ENCODE measurements around the gene EXD1. TPM values are rescaled to one million over a fixed set of nuclear protein-coding genes. Genes with fewer than 3 reads are reported as not detected.

EXD1 gene
- total and polyA plus RNA-seq, 2 of the 13 experiments (the other 11 are each of a cell fraction or from before 2014, with no cell fraction given), result not detected

- TF ChIP-seq ZNF331 (CRISPR knock-in tag; IDR thresholded peaks at IDR 0.05) (no peak), MIER3 (CRISPR knock-in tag; IDR thresholded peaks at IDR 0.05; ENCODE audit: borderline replicate concordance) (no peak), ZNF550 (CRISPR knock-in tag; IDR thresholded peaks at IDR 0.05; ENCODE audit: borderline replicate concordance) (no peak), MIXL1 (CRISPR knock-in tag; IDR thresholded peaks at IDR 0.05) (no peak), PITX1 (CRISPR knock-in tag; IDR thresholded peaks at IDR 0.05) (no peak), SMARCC2 (IDR thresholded peaks at IDR 0.05) (no peak), TCF7 (IDR thresholded peaks at IDR 0.05; ENCODE audit: low read depth) (0 out of 2 replicates have a peak, but pooled peaks have one; percentile 4), FOXO4 (CRISPR knock-in tag; conservative IDR thresholded peaks at IDR 0.05) (no peak), CHD4 (IDR thresholded peaks at IDR 0.05; ENCODE audit: borderline replicate concordance, low read length) (no peak), ZNF333 (CRISPR knock-in tag; IDR thresholded peaks at IDR 0.05; ENCODE audit: borderline replicate concordance) (no peak), GPN1 (CRISPR knock-in tag; IDR thresholded peaks at IDR 0.05; ENCODE audit: borderline replicate concordance) (no peak), ZNF468 (CRISPR knock-in tag; IDR thresholded peaks at IDR 0.05) (no peak), DR1 (CRISPR knock-in tag; IDR thresholded peaks at IDR 0.05) (no peak), HDAC2 (CRISPR knock-in tag; IDR thresholded peaks at IDR 0.05) (no peak), SNRNP70 (IDR thresholded peaks at IDR 0.05; ENCODE audit: low read depth, low read length) (no peak), MAFK (conservative IDR thresholded peaks at IDR 0.05 in 1 of 2, IDR thresholded peaks at IDR 0.05 in 1 of 2; ENCODE audit: low read length in 2 of 2) (no peak), SRY (CRISPR knock-in tag; IDR thresholded peaks at IDR 0.05) (peak; percentile 19; the same call in 1 of the 2 replicates), ZNF784 (CRISPR knock-in tag; IDR thresholded peaks at IDR 0.05; ENCODE audit: borderline replicate concordance) (no peak), THAP7 (CRISPR knock-in tag; IDR thresholded peaks at IDR 0.05) (no peak), SMAD1 (CRISPR knock-in tag; IDR thresholded peaks at IDR 0.05; ENCODE audit: borderline replicate concordance, low read depth) (no peak), SUZ12 (IDR thresholded peaks at IDR 0.05; ENCODE audit: low read depth, low read length) (no peak), NR3C1 (CRISPR knock-in tag; IDR thresholded peaks at IDR 0.05) (no peak)
- TF ChIP-seq, protein P1, sequence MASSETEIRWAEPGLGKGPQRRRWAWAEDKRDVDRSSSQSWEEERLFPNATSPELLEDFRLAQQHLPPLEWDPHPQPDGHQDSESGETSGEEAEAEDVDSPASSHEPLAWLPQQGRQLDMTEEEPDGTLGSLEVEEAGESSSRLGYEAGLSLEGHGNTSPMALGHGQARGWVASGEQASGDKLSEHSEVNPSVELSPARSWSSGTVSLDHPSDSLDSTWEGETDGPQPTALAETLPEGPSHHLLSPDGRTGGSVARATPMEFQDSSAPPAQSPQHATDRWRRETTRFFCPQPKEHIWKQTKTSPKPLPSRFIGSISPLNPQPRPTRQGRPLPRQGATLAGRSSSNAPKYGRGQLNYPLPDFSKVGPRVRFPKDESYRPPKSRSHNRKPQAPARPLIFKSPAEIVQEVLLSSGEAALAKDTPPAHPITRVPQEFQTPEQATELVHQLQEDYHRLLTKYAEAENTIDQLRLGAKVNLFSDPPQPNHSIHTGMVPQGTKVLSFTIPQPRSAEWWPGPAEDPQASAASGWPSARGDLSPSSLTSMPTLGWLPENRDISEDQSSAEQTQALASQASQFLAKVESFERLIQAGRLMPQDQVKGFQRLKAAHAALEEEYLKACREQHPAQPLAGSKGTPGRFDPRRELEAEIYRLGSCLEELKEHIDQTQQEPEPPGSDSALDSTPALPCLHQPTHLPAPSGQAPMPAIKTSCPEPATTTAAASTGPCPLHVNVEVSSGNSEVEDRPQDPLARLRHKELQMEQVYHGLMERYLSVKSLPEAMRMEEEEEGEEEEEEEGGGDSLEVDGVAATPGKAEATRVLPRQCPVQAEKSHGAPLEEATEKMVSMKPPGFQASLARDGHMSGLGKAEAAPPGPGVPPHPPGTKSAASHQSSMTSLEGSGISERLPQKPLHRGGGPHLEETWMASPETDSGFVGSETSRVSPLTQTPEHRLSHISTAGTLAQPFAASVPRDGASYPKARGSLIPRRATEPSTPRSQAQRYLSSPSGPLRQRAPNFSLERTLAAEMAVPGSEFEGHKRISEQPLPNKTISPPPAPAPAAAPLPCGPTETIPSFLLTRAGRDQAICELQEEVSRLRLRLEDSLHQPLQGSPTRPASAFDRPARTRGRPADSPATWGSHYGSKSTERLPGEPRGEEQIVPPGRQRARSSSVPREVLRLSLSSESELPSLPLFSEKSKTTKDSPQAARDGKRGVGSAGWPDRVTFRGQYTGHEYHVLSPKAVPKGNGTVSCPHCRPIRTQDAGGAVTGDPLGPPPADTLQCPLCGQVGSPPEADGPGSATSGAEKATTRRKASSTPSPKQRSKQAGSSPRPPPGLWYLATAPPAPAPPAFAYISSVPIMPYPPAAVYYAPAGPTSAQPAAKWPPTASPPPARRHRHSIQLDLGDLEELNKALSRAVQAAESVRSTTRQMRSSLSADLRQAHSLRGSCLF (CRISPR knock-in tag; IDR thresholded peaks at IDR 0.05; ENCODE audit: borderline replicate concordance), result no peak
These were observed 1.1 kb upstream of the EXD1 start (continued) for GRCh38 chr15:41231422-41232226.

Measured in HepG2 (cell line).